DOHH2 (cell line): ENCODE data around the gene TDRKH.

Source experiments
- EZH2phosphoT487 ChIP-seq: fragments of 200-600 bp; sonication (generic); IDR thresholded peaks from 2 replicates; pipeline ENCODE4 v1.6.1; 2017; ENCODE audit warnings: borderline replicate concordance, mild to moderate bottlenecking, antibody characterized with exemption, low read length, moderate library complexity, mixed read lengths
- TF ChIP-seq, protein P1 (sequence below): fragments of 200-600 bp; sonication (generic); IDR thresholded peaks from one replicate; pipeline ENCODE4 v1.5.1; 2014; ENCODE audit warnings: antibody characterized with exemption, mild to moderate bottlenecking, low read depth, low read length; ENCODE audit not compliant: poor library complexity, severe bottlenecking

DNA sequence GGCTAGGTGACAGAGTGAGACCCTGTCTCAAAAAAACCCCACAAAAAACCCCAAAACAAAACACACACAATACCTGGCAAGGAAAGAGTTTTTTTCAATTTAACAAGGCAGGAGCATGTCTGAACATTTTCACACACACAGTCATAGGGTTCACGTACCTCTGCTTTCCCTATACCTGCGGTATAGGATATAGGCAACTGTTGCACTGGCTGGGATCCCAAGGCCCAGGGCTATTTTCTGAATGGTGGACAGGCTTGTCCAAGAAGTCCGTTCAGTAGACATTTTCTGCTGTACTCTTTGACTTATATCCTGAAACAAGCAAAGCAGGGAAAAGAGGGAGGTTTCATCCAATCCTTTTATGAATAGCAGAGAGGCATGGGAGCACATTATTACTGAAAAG, 7.6 kb downstream of the TDRKH start:
- TF ChIP-seq, protein P1, sequence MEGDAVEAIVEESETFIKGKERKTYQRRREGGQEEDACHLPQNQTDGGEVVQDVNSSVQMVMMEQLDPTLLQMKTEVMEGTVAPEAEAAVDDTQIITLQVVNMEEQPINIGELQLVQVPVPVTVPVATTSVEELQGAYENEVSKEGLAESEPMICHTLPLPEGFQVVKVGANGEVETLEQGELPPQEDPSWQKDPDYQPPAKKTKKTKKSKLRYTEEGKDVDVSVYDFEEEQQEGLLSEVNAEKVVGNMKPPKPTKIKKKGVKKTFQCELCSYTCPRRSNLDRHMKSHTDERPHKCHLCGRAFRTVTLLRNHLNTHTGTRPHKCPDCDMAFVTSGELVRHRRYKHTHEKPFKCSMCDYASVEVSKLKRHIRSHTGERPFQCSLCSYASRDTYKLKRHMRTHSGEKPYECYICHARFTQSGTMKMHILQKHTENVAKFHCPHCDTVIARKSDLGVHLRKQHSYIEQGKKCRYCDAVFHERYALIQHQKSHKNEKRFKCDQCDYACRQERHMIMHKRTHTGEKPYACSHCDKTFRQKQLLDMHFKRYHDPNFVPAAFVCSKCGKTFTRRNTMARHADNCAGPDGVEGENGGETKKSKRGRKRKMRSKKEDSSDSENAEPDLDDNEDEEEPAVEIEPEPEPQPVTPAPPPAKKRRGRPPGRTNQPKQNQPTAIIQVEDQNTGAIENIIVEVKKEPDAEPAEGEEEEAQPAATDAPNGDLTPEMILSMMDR, result no peak
- TF ChIP-seq EZH2phosphoT487, result no peak
